ENCODE results near the gene COMMD1.
A peak's percentile ranks its signal among the peaks of the same experiment; 100 is the strongest.
"Not testable (repeated sequence)": the region's sequence is repeated elsewhere in the genome, so short reads cannot be mapped to it uniquely, and the experiment has no call there.

COMMD1 gene

DNA sequence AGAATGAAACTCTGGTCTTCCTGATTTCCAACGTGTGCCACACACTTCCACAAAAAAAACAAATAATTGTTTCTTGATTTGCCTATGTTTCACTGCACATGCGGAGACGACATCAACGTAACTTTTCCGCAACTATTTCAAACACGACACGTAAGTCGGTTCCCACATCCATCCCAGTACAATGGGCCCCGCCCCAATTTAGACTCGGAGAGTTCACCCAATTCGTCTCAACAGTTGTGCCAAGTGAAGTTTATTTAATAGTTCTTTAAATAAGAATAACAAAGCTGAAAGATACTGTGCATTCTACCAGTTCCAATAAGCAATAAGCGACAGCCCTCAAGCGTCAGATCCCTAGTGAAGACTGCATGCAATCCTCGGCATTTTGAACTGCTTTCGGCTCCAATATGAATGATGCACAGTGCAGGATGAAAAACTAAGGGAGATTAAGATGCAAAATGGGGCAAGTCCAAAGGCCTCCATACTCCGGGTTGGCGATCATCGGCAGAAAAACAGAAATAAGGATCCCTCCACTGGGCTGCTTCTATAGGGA, 17.7 kb upstream of the COMMD1 start:
- peak overlapping the region; percentile 99 for H3K27ac ChIP-seq (ENCODE audit: low read depth, low read length, severe bottlenecking)
- peak overlapping the region; percentile 99 for H3K4me3 ChIP-seq (ENCODE audit: extremely low read depth, insufficient read depth, low read length, poor library complexity, severe bottlenecking)
- 0 to 1% methylated on average over 15 of the region's 18 CpGs for WGBS, 2 experiments (ENCODE audit: insufficient coverage in 2 of 2)
- H3K9me3 ChIP-seq (ENCODE audit: control insufficient read depth, low read length), result no peaks in the 10 kb centered on the region
- H3K36me3 ChIP-seq (ENCODE audit: control insufficient read depth, insufficient read depth, low read length), result peaks cover 43% of the 10 kb centered on the region
- H3K4me1 ChIP-seq (ENCODE audit: control insufficient read depth, insufficient read depth, low read length, poor library complexity, severe bottlenecking), result no peaks in the 10 kb centered on the region

DNA sequence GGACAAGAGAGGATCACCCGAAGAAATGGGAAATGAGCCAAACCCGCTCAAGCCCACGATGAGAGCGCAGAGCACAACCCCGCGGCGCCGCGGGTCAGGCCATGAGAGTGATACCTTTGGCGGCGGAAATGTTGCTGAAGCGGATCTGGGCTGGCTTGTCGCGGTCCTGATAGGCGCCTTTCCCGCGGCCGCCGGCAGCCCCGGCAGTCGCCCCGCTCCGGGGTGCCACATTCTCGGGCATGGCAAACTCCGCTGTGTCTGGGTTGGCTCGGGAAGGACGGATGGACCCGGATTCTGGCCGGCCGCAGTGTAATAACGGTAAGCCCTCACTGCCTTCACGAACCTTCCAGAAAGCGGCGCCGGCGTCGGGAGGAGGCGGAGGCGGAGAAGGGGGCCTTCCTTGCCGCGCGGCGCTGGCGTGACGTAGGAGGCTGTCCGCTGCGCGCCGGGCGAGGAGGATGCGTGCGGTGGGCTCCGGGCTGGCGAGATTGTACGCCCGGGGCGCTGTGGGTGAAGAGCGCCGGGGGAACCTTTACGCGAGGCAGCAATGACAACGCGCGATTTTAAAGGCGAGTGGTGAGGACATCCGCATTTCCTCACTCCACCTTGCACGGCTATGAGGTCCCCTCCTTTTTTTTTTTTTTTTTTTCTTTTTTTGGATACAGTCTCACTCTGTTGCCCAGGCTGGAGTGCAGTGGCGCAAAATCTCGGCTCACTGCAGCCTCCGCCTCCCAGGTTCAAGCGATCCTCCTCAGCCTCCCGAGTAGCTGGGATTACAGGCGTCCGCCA, 17.0 kb upstream of the COMMD1 start, which contains the start of gene CCT4:
Gene CCT4, minus strand, starts transcription at position 390 of the 789 bp plus-strand sequence. Its CDS starts 149 bp downstream, at position 241.
- H3K4me1 ChIP-seq (ENCODE audit: control insufficient read depth, insufficient read depth, low read length, poor library complexity, severe bottlenecking), result no peaks in the 10 kb centered on the region
- H3K9me3 ChIP-seq (ENCODE audit: control insufficient read depth, low read length), result no peaks in the 10 kb centered on the region

DNA sequence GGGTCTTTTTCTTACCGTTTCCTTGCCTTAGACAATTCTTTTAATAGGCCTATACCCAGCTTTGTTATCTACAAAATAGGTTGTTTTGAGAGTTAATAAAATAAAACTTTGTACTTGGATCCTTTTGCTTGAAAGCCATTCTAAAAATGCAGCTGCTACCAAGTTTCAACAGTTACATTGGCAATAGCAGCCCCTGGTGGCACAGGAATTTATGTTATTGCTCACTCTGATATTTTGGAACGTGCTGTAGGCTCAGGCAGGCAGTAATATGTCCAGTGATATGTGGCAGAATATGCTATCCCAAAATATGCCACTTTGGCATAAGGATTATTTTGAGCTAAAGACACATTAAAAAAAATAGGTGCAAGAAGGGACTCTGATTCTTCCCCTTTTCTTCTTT, 6.7 kb upstream of the COMMD1 start:
- no peak overlapping the region for H3K4me3 ChIP-seq (ENCODE audit: extremely low read depth, insufficient read depth, low read length, poor library complexity, severe bottlenecking)
- H3K36me3 ChIP-seq (ENCODE audit: control insufficient read depth, insufficient read depth, low read length), result no peaks in the 10 kb centered on the region
- H3K4me1 ChIP-seq (ENCODE audit: control insufficient read depth, insufficient read depth, low read length, poor library complexity, severe bottlenecking), result no peaks in the 10 kb centered on the region
- no peak overlapping the region for H3K27ac ChIP-seq (ENCODE audit: low read depth, low read length, severe bottlenecking)
- H3K9me3 ChIP-seq (ENCODE audit: control insufficient read depth, low read length), result no peaks in the 10 kb centered on the region
- WGBS, 2 experiments (ENCODE audit: insufficient coverage in 2 of 2), result no CpG with 5 or more reads among the region's 2 CpGs

More for the DNA sequence above, 17.0 kb upstream of the COMMD1 start, which contains the start of gene CCT4:
- Histone ChIP-seq H3K36me3 (ENCODE audit: control insufficient read depth, insufficient read depth, low read length) (peaks cover 36% of the 10 kb centered on the region), H3K4me3 (ENCODE audit: extremely low read depth, insufficient read depth, low read length, poor library complexity, severe bottlenecking) (peak within 1 kb of the TSS; percentile 99), H3K27ac (ENCODE audit: low read depth, low read length, severe bottlenecking) (peak within 1 kb of the TSS; percentile 99)
- WGBS, 2 experiments (ENCODE audit: insufficient coverage in 2 of 2), result 0% methylated on average over 68 to 71 of the region's 74 CpGs

DNA sequence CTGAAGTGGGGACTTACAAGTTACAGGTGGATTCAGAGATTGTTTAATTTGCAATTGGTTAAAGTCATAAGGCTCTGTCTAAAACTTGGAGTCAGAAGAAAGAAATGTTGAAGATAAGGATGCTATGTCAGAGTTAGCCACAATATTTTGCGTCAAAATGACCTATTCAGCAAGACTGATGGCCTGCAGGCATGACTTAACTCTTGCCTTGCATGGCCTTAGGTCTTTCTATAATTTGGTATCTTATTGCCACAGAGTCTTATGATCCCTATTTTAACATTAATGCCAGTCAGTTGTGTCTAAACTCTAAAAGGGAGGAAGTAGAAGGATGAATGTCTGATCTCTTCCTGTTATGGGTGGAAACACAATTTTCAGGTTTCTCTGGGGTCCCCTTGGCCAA, 5.2 kb upstream of the COMMD1 start:
- WGBS, 2 experiments (ENCODE audit: insufficient coverage in 2 of 2), result 90 to 100% methylated on average over 1 of the region's 1 CpG
- H3K36me3 ChIP-seq (ENCODE audit: control insufficient read depth, insufficient read depth, low read length), result no peaks in the 10 kb centered on the region
- no peaks in the 10 kb centered on the region for H3K9me3 ChIP-seq (ENCODE audit: control insufficient read depth, low read length)
- no peak overlapping the region for H3K4me3 ChIP-seq (ENCODE audit: extremely low read depth, insufficient read depth, low read length, poor library complexity, severe bottlenecking)
- H3K27ac ChIP-seq (ENCODE audit: low read depth, low read length, severe bottlenecking), result no peak overlapping the region
- no peaks in the 10 kb centered on the region for H3K4me1 ChIP-seq (ENCODE audit: control insufficient read depth, insufficient read depth, low read length, poor library complexity, severe bottlenecking)

DNA sequence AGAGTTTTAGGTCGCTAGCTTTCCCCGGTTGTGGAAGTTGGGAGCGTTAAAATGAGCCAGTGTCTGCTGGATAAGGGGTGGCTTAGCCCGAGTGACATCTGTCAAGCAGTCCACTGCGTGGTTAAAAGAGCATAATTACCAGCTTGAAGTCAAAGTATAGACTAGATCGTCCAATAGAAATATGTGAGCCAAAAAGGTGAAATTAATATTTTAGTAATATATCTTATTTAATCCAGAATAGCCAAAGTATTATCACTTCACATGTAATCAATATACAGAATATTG, 654 bp downstream of the COMMD1 start:
- Histone ChIP-seq H3K27ac (ENCODE audit: low read depth, low read length, severe bottlenecking) (no peak overlapping the region), H3K9me3 (ENCODE audit: control insufficient read depth, low read length) (no peaks in the 10 kb centered on the region), H3K4me1 (ENCODE audit: control insufficient read depth, insufficient read depth, low read length, poor library complexity, severe bottlenecking) (no peaks in the 10 kb centered on the region), H3K4me3 (ENCODE audit: extremely low read depth, insufficient read depth, low read length, poor library complexity, severe bottlenecking) (peak overlapping the region; percentile 90), H3K36me3 (ENCODE audit: control insufficient read depth, insufficient read depth, low read length) (no peaks in the 10 kb centered on the region)
- 8 to 10% methylated on average over 4 of the region's 6 CpGs for WGBS, 2 experiments (ENCODE audit: insufficient coverage in 2 of 2)

DNA sequence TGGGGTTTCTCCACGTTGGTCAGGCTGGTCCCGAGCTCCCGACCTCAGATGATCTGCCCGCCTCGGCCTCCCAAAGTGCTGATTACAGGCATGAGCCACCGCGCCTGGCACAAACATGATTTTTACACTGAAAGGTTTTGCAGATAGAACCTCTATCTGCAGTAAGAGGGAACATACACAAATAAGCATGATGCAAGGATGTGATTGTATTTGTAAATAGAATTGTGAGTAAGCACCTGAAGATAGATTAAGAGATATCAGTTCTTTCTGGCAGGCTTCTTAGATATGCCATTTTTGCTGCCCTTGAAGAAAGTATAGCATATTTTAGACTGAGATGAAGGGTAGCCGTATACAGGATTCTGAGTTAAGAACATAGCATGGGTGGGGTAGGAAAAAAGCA, 3.6 kb downstream of the COMMD1 start:
- 91 to 93% methylated on average over 8 of the region's 8 CpGs for WGBS, 2 experiments (ENCODE audit: insufficient coverage in 2 of 2)
- no peak overlapping the region for H3K27ac ChIP-seq (ENCODE audit: low read depth, low read length, severe bottlenecking)
- no peaks in the 10 kb centered on the region for H3K4me1 ChIP-seq (ENCODE audit: control insufficient read depth, insufficient read depth, low read length, poor library complexity, severe bottlenecking)
- no peaks in the 10 kb centered on the region for H3K36me3 ChIP-seq (ENCODE audit: control insufficient read depth, insufficient read depth, low read length)
- H3K4me3 ChIP-seq (ENCODE audit: extremely low read depth, insufficient read depth, low read length, poor library complexity, severe bottlenecking), result no peak overlapping the region
- no peaks in the 10 kb centered on the region for H3K9me3 ChIP-seq (ENCODE audit: control insufficient read depth, low read length)

DNA sequence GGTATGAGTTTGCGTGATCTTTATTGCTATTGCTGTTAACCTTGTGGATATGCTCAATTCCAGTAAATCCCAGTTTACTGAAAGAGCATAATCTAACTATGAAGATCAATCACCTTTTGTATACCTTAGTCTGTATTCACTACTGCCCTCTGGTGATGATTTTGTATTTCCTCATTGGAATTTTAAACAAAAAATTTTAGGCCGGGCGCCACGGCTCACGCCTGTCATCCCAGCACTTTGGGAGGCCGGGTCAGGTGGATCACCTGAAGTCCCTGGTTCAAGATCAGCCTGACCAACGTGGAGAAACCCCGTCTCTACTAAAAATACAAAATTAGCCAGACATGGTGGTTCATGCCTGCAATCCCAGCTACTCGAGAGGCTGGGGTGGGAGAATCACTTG, 5.1 kb downstream of the COMMD1 start:
- Histone ChIP-seq H3K4me3 (ENCODE audit: extremely low read depth, insufficient read depth, low read length, poor library complexity, severe bottlenecking) (no peak overlapping the region), H3K36me3 (ENCODE audit: control insufficient read depth, insufficient read depth, low read length) (no peaks in the 10 kb centered on the region), H3K9me3 (ENCODE audit: control insufficient read depth, low read length) (no peaks in the 10 kb centered on the region), H3K4me1 (ENCODE audit: control insufficient read depth, insufficient read depth, low read length, poor library complexity, severe bottlenecking) (no peaks in the 10 kb centered on the region), H3K27ac (ENCODE audit: low read depth, low read length, severe bottlenecking) (no peak overlapping the region)
- WGBS, 2 experiments (ENCODE audit: insufficient coverage in 2 of 2), result 89 to 90% methylated on average over 8 of the region's 9 CpGs

DNA sequence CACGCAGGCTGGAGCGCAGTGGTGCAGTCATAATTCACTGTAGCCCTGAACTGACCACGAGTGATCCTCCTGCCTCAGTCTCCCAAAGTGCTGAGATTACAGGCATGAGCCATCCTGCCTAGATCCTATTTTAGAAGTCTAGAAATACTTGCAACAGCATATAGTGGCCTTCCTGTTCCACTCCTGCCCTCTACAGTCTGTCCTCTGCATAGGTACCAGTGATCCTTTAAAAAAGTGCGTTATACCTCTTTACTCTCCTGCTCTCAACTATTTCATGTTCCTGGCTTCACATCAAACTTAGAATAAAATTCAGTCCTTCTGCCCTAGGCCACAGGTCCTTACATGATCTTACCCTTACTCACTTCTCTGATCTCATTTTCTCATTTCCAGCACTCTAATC, 6.0 kb downstream of the COMMD1 start:
- Histone ChIP-seq H3K4me1 (ENCODE audit: control insufficient read depth, insufficient read depth, low read length, poor library complexity, severe bottlenecking) (no peaks in the 10 kb centered on the region), H3K27ac (ENCODE audit: low read depth, low read length, severe bottlenecking) (no peak overlapping the region), H3K4me3 (ENCODE audit: extremely low read depth, insufficient read depth, low read length, poor library complexity, severe bottlenecking) (no peak overlapping the region), H3K9me3 (ENCODE audit: control insufficient read depth, low read length) (no peaks in the 10 kb centered on the region), H3K36me3 (ENCODE audit: control insufficient read depth, insufficient read depth, low read length) (no peaks in the 10 kb centered on the region)
- WGBS, 2 experiments (ENCODE audit: insufficient coverage in 2 of 2), result 85 to 86% methylated on average over 4 of the region's 4 CpGs

DNA sequence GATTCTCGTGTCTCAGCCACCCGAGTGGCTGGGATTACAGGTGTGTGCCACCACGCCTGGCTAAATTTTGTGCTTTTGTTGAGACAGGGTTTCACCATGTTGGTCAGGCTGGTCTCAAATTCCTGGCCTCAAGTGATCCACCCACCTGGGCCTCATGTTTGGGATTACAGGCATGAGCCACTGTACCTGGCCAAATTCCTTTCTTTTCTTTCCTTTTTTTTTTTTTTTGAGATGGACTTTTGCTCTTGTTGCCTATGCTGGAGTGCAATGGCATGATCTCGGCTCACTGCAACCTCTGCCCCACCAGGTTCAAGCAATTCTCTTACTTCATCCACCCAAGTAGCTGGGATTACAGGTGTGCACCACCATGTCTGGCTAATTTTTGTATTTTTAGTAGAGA, 9.3 kb downstream of the COMMD1 start:
- not testable (repeated sequence) for H3K27ac ChIP-seq (ENCODE audit: low read depth, low read length, severe bottlenecking); H3K36me3 ChIP-seq (ENCODE audit: control insufficient read depth, insufficient read depth, low read length); H3K4me3 ChIP-seq (ENCODE audit: extremely low read depth, insufficient read depth, low read length, poor library complexity, severe bottlenecking); H3K4me1 ChIP-seq (ENCODE audit: control insufficient read depth, insufficient read depth, low read length, poor library complexity, severe bottlenecking); H3K9me3 ChIP-seq (ENCODE audit: control insufficient read depth, low read length)
- WGBS, 2 experiments (ENCODE audit: insufficient coverage in 2 of 2), result 96 to 98% methylated on average over 3 of the region's 4 CpGs

DNA sequence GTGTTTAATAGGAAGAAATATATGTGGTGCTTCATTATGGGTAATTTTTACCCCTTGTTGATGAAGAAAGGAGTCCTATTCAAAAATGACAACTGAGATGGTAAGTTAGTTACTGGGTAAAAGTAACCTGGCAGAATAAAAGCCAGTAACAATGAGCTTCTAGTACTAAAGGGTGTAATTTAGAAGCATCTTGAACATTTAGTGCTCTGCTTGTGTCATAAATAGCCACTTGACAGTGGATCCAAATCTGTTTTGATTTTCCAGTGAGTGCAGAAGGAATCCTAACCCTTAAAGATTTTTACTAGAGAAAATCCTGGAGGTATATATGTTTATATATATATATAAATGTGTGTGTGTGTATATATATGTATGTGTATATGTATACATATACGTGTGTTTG, 15.1 kb downstream of the COMMD1 start:
- no peaks in the 10 kb centered on the region for H3K4me1 ChIP-seq (ENCODE audit: control insufficient read depth, insufficient read depth, low read length, poor library complexity, severe bottlenecking)
- H3K27ac ChIP-seq (ENCODE audit: low read depth, low read length, severe bottlenecking), result no peak overlapping the region
- H3K4me3 ChIP-seq (ENCODE audit: extremely low read depth, insufficient read depth, low read length, poor library complexity, severe bottlenecking), result no peak overlapping the region
- H3K9me3 ChIP-seq (ENCODE audit: control insufficient read depth, low read length), result no peaks in the 10 kb centered on the region
- WGBS, 2 experiments (ENCODE audit: insufficient coverage in 2 of 2), result no CpG with 5 or more reads among the region's 1 CpG
- peaks cover 3% of the 10 kb centered on the region for H3K36me3 ChIP-seq (ENCODE audit: control insufficient read depth, insufficient read depth, low read length)

DNA sequence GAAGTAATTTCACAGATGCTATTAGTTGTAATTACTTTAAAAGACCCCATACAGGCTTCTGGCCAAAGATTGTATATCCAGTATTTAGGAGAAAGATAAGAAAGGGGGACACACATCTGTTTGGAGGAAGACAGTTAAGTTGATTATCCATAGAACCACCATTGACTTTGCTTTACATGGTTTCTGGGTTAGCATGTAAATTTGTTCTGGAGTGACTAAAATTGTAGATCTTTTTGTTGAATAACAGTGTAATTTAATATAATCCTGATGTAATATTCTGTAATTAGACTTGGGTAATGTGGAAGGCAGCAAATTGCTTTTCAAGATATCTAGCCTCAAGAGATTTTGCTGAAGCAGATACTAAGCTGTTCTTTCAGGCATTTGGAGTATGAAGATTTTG, 17.2 kb downstream of the COMMD1 start:
- Histone ChIP-seq H3K4me1 (ENCODE audit: control insufficient read depth, insufficient read depth, low read length, poor library complexity, severe bottlenecking) (no peaks in the 10 kb centered on the region), H3K4me3 (ENCODE audit: extremely low read depth, insufficient read depth, low read length, poor library complexity, severe bottlenecking) (no peak overlapping the region), H3K27ac (ENCODE audit: low read depth, low read length, severe bottlenecking) (no peak overlapping the region), H3K9me3 (ENCODE audit: control insufficient read depth, low read length) (no peaks in the 10 kb centered on the region), H3K36me3 (ENCODE audit: control insufficient read depth, insufficient read depth, low read length) (peaks cover 3% of the 10 kb centered on the region)
